ENCODE measurements around the gene ZBTB17.
"Not testable (repeated sequence)": the region's sequence is repeated elsewhere in the genome, so short reads cannot be mapped to it uniquely, and the experiment has no call there.

The ZBTB17 gene

GRCh38 chr1:16010837-16011236 is 34.9 kb upstream of the ZBTB17 start:
- no peak for DNase-seq

- no peak for DNase-seq
Measured at GRCh38 chr1:16009678-16010077, 33.8 kb upstream of the ZBTB17 start.

GRCh38 chr1:16009030-16009460 is 33.1 kb upstream of the ZBTB17 start:
- no peak for DNase-seq

- DNase-seq = no peak
Measured at GRCh38 chr1:16007671-16008341, 31.9 kb upstream of the ZBTB17 start.

DNA sequence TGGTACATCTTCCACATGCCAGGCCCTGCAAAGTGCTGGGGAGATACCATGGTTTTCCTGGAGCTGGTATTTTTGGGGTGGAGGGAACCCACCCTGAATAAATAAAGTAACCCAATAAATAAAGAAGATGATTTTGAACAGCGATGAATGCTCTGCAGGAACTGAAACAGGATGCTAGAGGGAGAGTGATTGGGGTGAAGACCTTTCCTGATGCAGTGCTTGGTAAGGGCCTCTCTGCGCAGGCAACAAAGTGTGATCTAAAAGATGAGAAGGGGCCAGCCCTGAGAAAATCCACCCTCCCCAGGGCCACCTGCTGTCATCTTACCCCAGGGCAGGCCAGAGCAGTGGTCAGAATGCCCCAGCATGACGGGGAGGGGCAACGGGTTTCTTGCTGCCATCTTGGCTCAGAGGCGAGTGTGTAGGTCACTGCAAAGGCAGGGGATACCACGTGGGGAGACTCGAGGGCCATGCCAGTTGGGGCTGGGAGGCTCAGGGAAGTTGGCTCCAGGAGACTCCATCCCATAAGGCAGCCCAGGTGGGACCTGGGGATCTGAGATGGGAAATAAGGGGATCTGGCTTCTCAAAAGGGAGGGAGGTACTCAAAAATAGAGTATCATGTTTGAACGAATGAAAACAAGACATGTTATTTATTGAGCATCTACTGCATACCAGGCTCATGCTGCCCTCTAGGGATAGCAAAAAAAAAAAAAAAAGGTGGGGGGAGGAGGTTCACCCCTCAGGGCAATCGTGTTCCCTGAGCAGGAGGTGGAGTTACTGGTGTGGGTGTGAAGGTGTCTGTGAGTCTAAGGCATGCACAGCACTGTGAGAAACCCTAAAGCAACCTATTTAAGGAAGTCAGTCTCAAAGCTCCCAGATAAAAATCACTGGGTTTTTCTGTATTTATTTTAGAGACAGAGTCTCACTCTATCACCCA is 30.9 kb upstream of the ZBTB17 start:
- DNase-seq = no peak

DNA sequence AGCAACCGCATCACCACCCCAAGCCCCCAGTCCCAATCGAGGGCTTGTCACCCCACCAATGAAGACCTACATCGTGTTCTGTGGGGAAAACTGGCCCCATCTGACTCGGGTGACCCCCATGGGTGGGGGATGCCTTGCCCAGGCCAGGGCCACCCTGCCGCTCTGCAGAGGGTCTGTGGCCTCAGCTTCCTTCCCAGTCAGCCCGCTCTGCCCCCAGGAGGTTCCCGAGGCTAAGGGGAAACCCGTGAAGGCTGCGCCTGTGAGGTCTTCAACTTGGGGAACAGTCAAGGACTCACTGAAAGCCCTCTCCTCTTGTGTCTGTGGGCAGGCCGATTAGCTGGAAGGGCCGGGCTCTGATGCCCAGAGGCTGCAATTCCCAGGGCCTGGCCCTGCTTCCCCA is 30.1 kb upstream of the ZBTB17 start:
- no peak for DNase-seq

- DNase-seq = no peak
Measured at GRCh38 chr1:16005597-16005996, 29.7 kb upstream of the ZBTB17 start.

DNA sequence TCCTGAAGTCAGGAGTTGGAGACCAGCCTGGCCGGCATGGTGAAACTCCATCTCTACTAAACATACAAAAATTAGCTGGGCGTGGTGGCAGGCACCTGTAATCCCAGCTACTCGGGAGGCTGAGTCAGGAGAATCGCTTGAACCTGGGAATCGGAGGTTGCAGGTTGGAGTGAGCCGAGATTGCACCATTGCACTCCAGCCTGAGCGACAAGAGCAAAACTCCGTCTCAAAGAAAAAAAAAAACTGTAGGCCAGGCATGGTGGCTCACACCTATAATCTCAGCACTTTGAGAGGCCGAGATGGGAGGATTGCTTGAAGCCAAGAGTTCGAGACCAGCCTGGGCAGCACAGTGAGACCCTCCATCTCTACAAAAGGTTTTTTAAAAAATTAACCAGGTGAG is 25.4 kb upstream of the ZBTB17 start:
- not testable (repeated sequence) for DNase-seq

DNA sequence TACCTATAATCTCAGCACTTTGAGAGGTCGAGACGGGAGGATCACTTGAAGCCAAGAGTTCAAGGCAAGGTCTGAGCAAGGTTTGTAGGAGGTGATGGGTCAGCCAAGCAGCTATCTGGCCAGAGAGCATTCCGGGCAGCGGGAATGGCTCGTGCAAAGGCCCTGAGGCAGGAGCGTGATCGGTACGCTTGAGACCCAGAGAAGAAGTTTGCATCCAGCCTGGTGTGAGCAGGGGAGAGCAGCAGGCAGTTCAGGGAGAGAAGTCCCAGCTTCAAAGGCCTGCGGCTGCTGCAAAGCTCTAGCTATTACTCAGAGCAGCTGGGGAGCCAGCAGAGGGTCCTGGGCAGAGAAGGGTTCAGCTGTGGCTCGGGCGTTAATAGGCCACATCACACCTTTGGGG is 23.0 kb upstream of the ZBTB17 start:
- no peak for DNase-seq

- no peak for DNase-seq
Measured at GRCh38 chr1:15997637-15998280, 21.9 kb upstream of the ZBTB17 start.

DNA sequence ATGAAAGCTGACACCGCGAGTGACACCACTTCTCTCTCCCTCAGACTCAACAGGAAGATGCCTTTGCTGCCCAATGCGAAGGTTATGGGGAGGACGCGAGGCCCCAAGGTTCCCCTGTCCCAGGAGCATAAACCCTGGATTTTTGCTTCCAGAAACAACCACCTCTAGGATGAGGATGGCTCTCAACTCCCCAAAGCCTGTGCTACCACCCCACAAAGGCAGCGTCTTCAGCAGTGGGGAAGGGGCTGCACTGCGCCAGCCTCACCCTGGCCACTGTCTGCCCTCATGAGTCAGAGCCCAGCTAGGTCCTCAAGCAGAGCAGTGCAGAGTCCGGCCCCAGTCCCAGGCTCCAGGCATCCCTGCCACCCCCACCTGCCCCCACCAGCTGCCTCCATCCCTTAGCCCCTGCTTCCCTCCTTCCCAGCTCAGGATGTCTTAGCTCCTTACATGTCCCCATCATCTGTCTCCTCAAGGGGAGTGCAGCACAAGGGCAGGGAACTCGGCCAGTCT is 21.2 kb upstream of the ZBTB17 start:
- no peak for DNase-seq

DNA sequence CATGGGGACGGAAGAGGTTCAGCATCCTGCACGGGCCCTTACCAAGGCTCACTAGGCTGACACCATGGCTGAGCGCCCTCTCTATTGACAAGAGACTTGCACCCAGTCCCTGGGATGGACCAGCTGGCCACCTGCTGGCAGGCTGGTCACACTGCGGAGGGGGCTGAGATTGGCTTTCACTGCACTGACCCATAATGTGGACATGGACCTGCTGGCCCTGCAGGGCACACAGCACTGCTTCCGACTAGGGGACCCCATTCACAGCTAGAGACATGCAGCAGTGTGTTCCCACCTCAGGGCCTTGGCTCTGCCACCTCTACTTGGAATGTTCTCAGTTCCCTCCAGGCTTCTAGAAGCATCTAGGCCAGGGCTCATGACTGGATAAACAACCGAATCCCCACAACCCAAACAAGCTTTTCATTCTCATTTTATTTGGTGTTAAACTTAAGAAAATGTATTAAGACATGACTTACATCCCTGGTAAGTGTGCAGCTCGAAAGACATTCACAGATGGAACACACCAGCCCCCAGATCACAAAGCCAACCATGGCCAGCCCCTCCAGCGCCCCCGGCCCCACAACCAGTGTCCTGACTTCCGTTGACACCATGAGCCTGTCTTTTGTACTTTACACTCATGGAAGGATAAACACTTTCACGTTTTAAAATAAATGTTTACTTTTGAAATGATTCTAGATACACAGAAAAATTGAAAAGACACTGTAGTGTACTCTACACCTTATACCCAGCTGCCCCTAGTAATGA is 18.9 kb upstream of the ZBTB17 start:
- DNase-seq = no peak

DNA sequence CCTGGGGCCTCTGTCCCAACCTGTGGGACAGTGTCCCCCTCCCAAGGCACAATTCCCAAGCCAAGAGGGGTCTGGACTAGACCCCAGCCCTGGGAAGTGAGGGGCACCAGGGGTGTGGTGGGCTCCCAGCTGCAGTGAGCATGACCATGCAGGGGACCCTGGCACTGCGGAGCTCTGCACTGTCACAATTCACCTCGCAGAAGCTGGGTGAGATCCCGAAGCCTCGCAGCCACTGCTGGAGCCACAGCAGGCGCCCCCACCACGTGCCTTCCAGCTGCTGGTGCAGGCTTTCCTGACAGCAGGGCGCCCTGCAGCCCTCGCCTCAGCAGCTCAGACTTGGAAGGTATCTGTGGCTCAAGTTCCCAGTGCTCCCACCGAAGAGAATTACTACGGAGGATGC is 18.2 kb upstream of the ZBTB17 start:
- DNase-seq = no peak

DNA sequence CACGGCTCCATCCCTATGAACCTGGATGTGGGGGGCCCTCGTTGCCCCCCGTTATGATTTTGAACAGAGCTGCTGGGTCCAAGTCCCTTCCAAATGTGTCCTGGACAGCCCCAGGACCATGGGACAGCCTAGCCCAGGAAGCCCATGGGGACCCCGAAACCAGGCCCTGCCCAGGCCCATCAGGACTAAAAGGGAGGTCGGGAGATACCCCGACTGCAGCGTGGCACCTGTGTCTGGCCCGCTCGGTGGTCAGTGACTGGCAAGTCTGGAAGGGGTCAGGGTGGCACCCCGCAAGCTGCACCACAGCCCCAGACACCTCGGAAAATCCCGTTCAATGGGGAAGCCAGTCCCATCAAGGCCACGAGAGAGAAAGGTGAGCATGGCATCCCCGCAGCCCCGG is 17.8 kb upstream of the ZBTB17 start:
- DNase-seq = no peak

GRCh38 chr1:15992582-15993500 is 16.9 kb upstream of the ZBTB17 start:
- DNase-seq = no peak

DNA sequence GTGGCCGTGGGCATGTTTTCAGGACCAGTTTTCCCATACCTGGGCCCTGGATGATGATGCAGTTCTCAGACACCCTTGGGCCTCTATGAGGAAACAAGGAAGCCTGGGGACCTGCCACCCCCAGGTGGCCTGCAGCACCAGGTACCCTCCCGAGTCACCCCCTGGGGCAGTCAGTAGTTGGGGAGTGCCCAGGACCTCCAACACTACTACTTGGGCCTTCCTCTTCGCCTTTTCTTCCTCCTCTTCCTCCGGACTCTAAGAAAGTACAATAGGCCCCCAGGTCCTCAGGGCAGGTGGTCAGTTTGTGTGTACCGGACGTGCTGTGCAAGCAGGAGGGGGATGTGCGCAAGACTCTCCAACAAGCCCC is 16.3 kb upstream of the ZBTB17 start:
- no peak for DNase-seq

- no peak for DNase-seq
Measured at GRCh38 chr1:15991427-15992186, 15.7 kb upstream of the ZBTB17 start.

GRCh38 chr1:15989776-15990175 is 13.9 kb upstream of the ZBTB17 start:
- no peak for DNase-seq

DNA sequence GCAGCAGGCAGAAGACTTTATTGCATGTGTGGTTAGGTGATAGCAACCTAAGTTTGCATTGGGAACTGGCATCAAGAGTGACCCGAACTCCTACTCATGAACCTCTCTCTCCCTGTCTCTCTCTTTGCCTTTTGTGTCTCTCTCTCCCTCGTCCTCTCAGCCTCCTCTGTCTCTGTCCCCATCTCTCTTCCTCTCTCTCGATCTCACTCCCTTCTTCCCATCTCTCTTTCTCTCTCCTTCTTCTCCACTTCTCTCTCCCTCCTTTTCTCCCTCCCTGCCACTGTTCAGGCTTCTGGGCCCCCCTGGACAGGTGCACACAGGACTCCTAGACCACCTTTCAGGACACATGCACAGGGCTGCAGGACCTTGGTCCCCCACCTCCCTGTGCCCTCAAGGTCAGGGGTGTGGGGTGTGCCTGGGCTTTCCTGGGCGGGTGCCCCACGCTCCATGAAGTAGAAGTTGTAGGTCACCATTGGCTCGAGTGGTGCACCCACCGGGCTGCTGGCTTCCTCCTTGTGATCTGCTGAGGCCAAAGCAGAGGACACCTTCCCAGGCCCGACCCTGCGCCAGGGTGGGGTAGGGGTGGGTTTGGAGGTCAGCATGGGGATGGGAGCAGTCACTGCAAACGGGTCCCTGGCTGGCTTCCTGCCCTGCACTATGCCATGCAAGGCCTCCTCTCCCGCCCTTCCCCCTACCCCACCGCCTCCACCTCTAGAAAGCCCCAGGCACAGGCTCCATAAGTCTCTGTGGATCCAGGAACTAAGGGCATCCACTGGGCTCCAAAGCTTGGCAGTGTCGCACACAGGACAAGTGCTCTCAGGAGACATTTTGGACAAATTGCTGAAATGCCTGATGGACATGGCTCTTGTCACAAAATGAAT is 13.2 kb upstream of the ZBTB17 start:
- DNase-seq = no peak

All from NCI-H446 treated with DMSO at 0.1 percent for 48 hours (cell line).